GM12872 (cell line): ENCODE data around the gene LHX4.

Source experiments
- TF ChIP-seq, protein P1 (sequence below): IDR thresholded peaks from 3 replicates; pipeline ENCODE4 v1.5.1; 2011; ENCODE audit warnings: low read depth, mild to moderate bottlenecking, low read length, moderate library complexity; ENCODE audit not compliant: insufficient read depth

The LHX4 gene

DNA sequence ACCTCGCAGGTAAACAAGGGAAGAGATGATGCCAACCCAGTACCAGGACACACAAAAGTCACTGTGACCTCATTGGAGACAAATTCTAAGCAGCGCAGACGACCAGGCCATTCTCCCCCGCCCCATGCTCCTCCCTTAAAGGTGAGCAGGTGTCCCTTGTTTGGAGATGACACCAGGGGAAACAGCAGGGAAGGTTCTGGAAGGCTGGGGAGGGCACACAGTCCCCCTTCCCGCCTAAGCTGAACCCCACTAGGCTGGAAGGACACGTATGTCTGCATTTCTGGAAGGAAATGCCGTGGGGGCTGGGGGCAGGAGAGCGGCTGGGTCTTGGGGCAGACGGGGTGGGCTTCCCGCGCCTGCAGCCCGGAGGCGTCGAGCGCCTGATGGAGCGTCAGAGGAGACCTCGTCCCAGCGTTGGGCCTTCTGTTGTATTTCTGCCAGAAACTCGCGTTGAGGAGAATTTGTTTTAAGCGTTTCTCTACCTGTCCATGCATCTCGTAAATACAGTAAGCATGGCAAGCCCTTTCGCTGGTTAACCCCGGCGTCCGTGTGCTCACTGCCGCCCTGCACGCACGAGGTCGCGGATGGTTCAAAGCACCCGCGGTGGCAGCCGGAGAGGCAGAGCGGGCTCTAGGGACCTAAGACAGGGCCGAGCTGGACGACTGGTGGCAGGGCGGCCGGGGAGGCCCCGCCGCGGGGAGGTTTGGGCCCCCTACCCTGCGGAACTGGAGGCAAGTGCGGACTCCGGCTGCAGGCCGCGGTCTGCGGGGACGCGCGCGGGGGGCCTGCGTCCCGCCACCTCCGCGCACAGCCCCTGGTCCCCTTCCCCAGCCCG is 1.2 kb upstream of the LHX4 start:
- TF ChIP-seq, protein P1, sequence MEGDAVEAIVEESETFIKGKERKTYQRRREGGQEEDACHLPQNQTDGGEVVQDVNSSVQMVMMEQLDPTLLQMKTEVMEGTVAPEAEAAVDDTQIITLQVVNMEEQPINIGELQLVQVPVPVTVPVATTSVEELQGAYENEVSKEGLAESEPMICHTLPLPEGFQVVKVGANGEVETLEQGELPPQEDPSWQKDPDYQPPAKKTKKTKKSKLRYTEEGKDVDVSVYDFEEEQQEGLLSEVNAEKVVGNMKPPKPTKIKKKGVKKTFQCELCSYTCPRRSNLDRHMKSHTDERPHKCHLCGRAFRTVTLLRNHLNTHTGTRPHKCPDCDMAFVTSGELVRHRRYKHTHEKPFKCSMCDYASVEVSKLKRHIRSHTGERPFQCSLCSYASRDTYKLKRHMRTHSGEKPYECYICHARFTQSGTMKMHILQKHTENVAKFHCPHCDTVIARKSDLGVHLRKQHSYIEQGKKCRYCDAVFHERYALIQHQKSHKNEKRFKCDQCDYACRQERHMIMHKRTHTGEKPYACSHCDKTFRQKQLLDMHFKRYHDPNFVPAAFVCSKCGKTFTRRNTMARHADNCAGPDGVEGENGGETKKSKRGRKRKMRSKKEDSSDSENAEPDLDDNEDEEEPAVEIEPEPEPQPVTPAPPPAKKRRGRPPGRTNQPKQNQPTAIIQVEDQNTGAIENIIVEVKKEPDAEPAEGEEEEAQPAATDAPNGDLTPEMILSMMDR = no peak

- TF ChIP-seq, protein P1 = no peak
Observed at GRCh38 chr1:180230416-180230790, 339 bp downstream of the LHX4 start.

DNA sequence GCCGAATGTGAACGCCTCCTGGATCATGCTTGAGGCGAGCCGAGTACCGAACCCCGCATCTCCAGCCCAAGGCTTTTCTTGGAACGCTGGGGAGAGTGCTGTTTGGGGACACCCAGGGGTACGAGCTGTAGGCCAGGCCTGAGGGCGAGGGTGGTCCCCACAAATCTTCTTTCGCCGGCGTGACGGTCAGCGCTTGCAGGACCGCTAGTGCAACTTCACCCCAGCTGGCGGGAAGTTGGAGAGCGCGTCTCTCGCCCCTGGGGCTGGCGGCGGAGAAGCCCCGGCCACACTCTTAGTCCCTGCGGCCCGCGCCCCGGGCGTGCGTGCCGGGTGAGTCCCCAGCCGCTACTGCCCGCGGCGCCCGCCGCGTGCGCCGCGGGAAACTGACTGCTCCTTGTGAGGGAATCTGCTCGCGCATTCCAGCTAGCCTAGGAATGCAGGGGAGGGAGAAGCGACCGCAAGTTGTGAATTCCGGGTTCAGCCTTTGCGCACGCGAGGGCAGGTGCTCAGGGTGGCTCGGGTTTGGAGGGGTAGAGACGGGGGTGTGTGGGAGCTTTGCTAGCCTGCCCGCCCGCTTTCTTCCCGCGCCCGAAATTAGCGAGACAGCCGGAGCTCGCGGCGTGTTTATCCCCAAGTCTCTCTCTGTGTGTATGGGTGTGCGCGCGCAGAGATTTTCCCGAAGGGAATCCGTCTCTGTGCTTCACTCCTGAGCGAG is 884 bp downstream of the LHX4 start:
- TF ChIP-seq, protein P1 = no peak

DNA sequence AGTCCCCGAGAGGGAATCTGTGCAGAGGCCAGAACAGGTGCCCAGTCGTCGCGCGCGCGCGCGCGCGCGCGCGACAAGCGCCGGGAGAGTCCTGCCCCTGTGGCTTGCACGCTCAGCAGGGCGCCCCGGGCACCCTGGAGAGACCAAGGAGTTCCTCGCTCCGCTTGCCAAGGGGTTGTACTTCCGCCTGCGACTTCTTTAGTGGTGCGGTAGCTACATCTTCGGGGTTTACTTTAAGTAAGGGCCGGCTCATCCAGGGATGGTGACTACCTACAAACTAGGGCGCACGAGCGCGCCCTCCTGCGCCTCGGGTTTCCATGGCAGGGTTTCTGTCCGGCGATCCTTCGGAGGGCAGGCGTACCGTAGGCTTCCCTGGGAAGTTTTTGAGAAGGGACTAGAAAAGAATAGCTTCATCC is 1.4 kb downstream of the LHX4 start:
- TF ChIP-seq, protein P1 = no peak

GRCh38 chr1:180231936-180232335 is 1.9 kb downstream of the LHX4 start:
- TF ChIP-seq, protein P1 = no peak

DNA sequence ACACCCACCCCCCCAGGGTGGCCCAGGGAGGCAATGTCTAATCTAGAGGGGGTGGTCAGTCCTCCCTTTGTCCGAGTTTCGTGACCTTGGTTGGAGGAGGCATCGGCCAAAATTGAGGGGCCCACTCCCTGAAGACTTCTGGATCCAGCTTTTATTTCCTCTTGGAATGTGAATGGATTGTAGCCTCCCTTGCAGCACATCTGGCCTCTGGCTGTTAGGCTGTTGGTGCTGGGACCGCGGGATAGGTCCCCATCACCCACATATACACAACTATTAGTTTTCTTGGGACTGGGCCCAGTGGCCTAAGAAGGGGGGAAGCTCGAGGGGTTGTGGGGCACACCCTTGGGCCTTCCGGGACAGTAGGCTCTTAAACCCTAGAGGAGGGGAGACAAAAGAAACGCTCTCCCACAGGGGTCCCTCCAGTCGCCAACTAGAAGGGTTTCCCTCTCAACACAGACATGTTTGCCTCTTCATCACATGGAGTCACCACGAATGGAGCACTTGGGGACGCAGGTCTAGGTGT is 2.5 kb downstream of the LHX4 start:
- TF ChIP-seq, protein P1 = no peak

DNA sequence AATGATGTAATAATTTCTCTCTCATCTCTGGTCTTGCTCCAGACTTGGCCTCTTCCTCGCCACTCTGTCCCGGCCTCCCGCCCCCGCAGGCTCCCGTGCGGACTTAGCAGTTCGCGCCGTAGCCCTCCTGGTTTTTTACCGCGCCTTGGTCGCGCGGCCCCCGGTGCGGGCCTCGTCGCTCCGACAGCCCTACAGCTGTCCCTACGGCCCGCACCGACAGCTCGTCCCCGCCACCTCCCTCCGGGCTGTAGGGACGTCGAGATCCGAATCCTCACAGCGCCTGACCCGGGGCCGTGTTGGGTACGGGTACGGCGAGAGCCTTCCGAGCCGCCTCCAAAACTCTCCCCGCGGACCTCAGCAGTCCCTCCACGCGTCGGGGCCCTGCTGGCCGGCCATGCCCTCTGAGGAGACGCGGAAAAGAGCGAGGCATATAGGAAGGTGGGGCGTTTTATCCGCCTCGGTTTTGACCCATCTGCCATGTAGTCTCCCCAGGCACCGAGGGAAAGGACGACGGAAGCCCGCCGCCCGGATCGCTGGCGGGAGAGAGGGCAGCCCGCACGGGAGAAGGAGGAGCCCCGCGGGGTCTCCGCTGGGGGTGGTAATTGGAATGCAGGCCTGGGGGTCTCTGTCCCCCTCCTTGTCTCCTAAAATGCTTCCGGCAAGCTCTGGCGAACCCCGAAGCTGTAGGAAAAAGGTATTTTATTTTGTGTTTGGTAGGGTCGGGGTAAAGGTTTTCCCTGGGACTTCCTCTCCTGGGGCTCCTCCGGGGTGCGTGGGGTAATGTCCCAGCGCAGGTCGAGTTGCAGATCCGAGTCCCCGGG is 3.3 kb downstream of the LHX4 start:
- TF ChIP-seq, protein P1 = no peak
